ENCODE data around the gene PPM1G. TPM values are rescaled to one million over a fixed set of nuclear protein-coding genes. Genes with fewer than 3 reads are reported as not detected.
A peak's percentile ranks its signal among the peaks of the same experiment; 100 is the strongest.

PPM1G gene
- polyA plus RNA-seq, 1 donor from 2014 or later = 80.1 TPM

GRCh38 chr2:27351802-27352598 lies 57.4 kb downstream of the PPM1G start:
- H3K36me3 Mint-ChIP-seq = peaks cover 3% of the 10 kb centered on the region
- H3K27ac Mint-ChIP-seq = no peak overlapping the region
- H3K9me3 Mint-ChIP-seq = no peaks in the 10 kb centered on the region
- peaks cover 37 to 47% (median 43%) of the 10 kb centered on the region in 3 donors for H3K4me1 Mint-ChIP-seq
- peak overlapping the region in 2 of 4 donors; percentile 5 to 34 for H3K4me3 Mint-ChIP-seq
- H3K27me3 Mint-ChIP-seq = no peaks in the 10 kb centered on the region

GRCh38 chr2:27350106-27350693 lies 59.2 kb downstream of the PPM1G start:
- H3K4me3 Mint-ChIP-seq = no peak overlapping the region
- peaks cover 31 to 36% (median 33%) of the 10 kb centered on the region in 3 donors for H3K4me1 Mint-ChIP-seq
- H3K27ac Mint-ChIP-seq = peak overlapping the region in 1 of 3 donors; percentile 39
- peaks cover 3% of the 10 kb centered on the region for H3K36me3 Mint-ChIP-seq
- H3K9me3 Mint-ChIP-seq = no peaks in the 10 kb centered on the region
- no peaks in the 10 kb centered on the region for H3K27me3 Mint-ChIP-seq

- H3K4me3 Mint-ChIP-seq = no peak overlapping the region
- H3K36me3 Mint-ChIP-seq = peaks cover 3% of the 10 kb centered on the region
- peak overlapping the region in 1 of 3 donors; percentile 57 for H3K27ac Mint-ChIP-seq
- peaks cover 18 to 30% (median 26%) of the 10 kb centered on the region in 3 donors for H3K4me1 Mint-ChIP-seq
- no peaks in the 10 kb centered on the region for H3K9me3 Mint-ChIP-seq
- H3K27me3 Mint-ChIP-seq = no peaks in the 10 kb centered on the region
These were observed 61.8 kb downstream of the PPM1G start for GRCh38 chr2:27347641-27348040.

- Mint-ChIP-seq H3K4me1 (no peaks in the 10 kb centered on the region), H3K4me3 (no peak overlapping the region), H3K27ac (no peak overlapping the region), H3K27me3 (no peaks in the 10 kb centered on the region), H3K36me3 (peaks cover 14% of the 10 kb centered on the region), H3K9me3 (no peaks in the 10 kb centered on the region)
These were observed 73.2 kb downstream of the PPM1G start for GRCh38 chr2:27336173-27336572.

- H3K9me3 Mint-ChIP-seq = no peaks in the 10 kb centered on the region
- H3K27me3 Mint-ChIP-seq = no peaks in the 10 kb centered on the region
- no peak overlapping the region for H3K27ac Mint-ChIP-seq
- no peaks in the 10 kb centered on the region for H3K4me1 Mint-ChIP-seq
- H3K4me3 Mint-ChIP-seq = no peak overlapping the region
- H3K36me3 Mint-ChIP-seq = peaks cover 12% of the 10 kb centered on the region
These were observed 74.1 kb downstream of the PPM1G start for GRCh38 chr2:27335311-27335710.

Other genes with a start within 250 kb of the PPM1G start
- 274 TPM for gene ATRAID, start 197.6 kb downstream of the PPM1G start, polyA plus RNA-seq
- 20.3 TPM for gene SLC5A6, start 197.3 kb downstream of the PPM1G start, polyA plus RNA-seq
- gene CAD, start 192.2 kb downstream of the PPM1G start, polyA plus RNA-seq = 18.9 TPM
- gene SLC30A3, start 146.5 kb downstream of the PPM1G start, polyA plus RNA-seq = not detected
- gene DNAJC5G, start 134.2 kb downstream of the PPM1G start, polyA plus RNA-seq = not detected
- gene TRIM54, start 127.2 kb downstream of the PPM1G start, polyA plus RNA-seq = not detected
- 1.6 TPM for gene UCN, start 101.1 kb downstream of the PPM1G start, polyA plus RNA-seq
- 96.1 TPM for gene MPV17, start 86.5 kb downstream of the PPM1G start, polyA plus RNA-seq
- 38.6 TPM for gene GTF3C2, start 52.8 kb downstream of the PPM1G start, polyA plus RNA-seq
- 35.0 TPM for gene EIF2B4, start 39.3 kb downstream of the PPM1G start, polyA plus RNA-seq
- gene SNX17, start 39.0 kb downstream of the PPM1G start, polyA plus RNA-seq = 219 TPM
- gene ZNF513, start 28.9 kb downstream of the PPM1G start, polyA plus RNA-seq = 4.8 TPM
- 69.2 TPM for gene NRBP1, start 19.0 kb upstream of the PPM1G start, polyA plus RNA-seq
- gene KRTCAP3, start 32.8 kb upstream of the PPM1G start, polyA plus RNA-seq = 1.6 TPM
- 1.9 TPM for gene IFT172, start 80.2 kb upstream of the PPM1G start, polyA plus RNA-seq
- not detected for gene FNDC4, start 85.6 kb upstream of the PPM1G start, polyA plus RNA-seq
- not detected for gene GCKR, start 87.2 kb upstream of the PPM1G start, polyA plus RNA-seq
- gene ZNF512, start 173.5 kb upstream of the PPM1G start, polyA plus RNA-seq = 27.6 TPM
- 2.5 TPM for gene CCDC121, start 219.4 kb upstream of the PPM1G start, polyA plus RNA-seq
- 46.4 TPM for gene GPN1, start 219.5 kb upstream of the PPM1G start, polyA plus RNA-seq

All from IgD-negative memory B cell (primary cell).